SK-N-MC (cell line): ENCODE results near the gene TRPC4AP.

ENCODE experiments used
- EZH2 ChIP-seq: fragments of 200-600 bp; sonication (generic); IDR thresholded peaks from one replicate; pipeline ENCODE4 v1.6.1; 2017; ENCODE audit warnings: antibody characterized with exemption
- POLR2AphosphoS5 ChIP-seq: IDR thresholded peaks from 2 replicates; pipeline ENCODE4 v1.6.1; 2012; ENCODE audit warnings: mild to moderate bottlenecking, low read depth, low read length, borderline replicate concordance

DNA sequence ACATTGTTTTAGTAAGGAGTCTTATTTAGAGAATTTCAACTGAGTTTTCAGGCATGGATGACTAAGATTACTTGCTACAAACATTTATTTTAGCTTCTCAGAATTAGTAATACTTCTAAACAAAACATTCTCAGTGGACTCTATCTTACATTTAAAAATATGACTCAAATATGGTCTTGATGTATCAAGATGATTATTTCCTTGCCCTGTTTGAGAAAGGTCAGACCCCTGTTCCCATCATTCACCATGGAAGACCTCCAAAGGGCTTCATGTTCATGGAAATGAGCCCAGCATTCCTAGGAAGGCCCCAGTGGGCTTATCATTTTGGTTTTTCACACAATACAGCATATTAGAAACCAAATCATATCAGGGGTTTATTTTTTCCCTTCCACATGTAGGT is 24.6 kb upstream of the TRPC4AP start:
- no peak for TF ChIP-seq EZH2
- no peak for TF ChIP-seq POLR2AphosphoS5
